SIG-M5 treated with dmso at 0.1 percent for 504 hours (cell line): Measurements from ENCODE around the gene PLCB2.

Experiments
- DNase-seq: peaks from one replicate; lab custom pipeline; 2025; ENCODE audit not compliant: unreplicated experiment; lab: John Stamatoyannopoulos, UW

Gene PLCB2

GRCh38 chr15:40307421-40308211 lies at the start of gene PLCB2:
PLCB2 (minus strand) TSS chr15:40307935; CDS start chr15:40307672, 263 bp downstream.
- peak; percentile 87 for DNase-seq

GRCh38 chr15:40357246-40357645 lies 49.5 kb upstream of the PLCB2 start:
- no peak for DNase-seq

- no peak for DNase-seq
These were observed 48.3 kb upstream of the PLCB2 start for GRCh38 chr15:40355976-40356585.

GRCh38 chr15:40354408-40355171 lies 46.9 kb upstream of the PLCB2 start:
- DNase-seq: peak; percentile 48

- DNase-seq: no peak
These were observed 46.0 kb upstream of the PLCB2 start for GRCh38 chr15:40353697-40354096.

GRCh38 chr15:40352281-40352901 lies 44.7 kb upstream of the PLCB2 start:
- no peak for DNase-seq

- no peak for DNase-seq
These were observed 41.4 kb upstream of the PLCB2 start for GRCh38 chr15:40349163-40349562.

GRCh38 chr15:40348474-40348870 lies 40.7 kb upstream of the PLCB2 start:
- no peak for DNase-seq

GRCh38 chr15:40347559-40348473 lies 40.1 kb upstream of the PLCB2 start:
- no peak for DNase-seq

- no peak for DNase-seq
These were observed 39.1 kb upstream of the PLCB2 start for GRCh38 chr15:40346579-40347558.

GRCh38 chr15:40345867-40346578 lies 38.3 kb upstream of the PLCB2 start:
- no peak for DNase-seq

GRCh38 chr15:40345225-40345866 lies 37.6 kb upstream of the PLCB2 start:
- DNase-seq: no peak

GRCh38 chr15:40344631-40345120 lies 36.9 kb upstream of the PLCB2 start:
- DNase-seq: peak; percentile 68

- no peak for DNase-seq
These were observed 36.5 kb upstream of the PLCB2 start for GRCh38 chr15:40344217-40344616.

GRCh38 chr15:40343512-40343911 lies 35.8 kb upstream of the PLCB2 start:
- no peak for DNase-seq

GRCh38 chr15:40342416-40343320 lies 34.9 kb upstream of the PLCB2 start:
- no peak for DNase-seq
